ENCODE results near the gene PFDN5.

DNA sequence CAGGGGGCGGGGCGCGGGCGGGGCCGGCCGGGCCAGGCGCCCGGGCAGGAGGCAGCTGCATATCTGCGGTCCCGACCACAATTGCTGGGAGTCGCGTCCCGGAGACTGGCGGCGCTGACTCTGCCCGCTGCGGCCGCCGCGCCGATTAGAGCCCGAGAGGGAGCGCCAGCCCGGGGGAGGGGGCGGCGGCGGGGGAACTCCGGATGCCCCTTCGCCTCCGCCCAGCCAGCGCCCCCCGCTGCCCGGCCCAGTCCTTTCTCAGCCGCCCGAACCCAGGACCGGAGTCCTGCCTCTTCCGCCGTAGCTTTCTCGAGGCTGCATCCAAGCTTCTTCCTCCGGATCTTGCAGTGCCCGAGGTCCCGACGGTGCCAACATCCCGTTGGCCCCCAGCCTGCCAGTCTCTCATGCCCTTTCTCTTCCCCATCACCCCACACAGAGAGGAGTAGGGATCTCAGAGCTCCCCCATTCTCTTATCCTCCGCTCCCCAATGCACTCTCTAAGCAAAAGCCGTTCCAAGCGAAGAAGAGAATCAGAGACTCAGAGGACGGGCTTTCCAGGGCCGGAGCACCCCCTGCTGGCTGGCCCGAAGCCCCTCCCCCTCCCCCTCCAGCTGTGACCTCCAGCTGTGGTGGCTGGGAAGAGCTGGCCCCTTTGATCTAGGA lies 49.6 kb downstream of the PFDN5 start:
- TF ChIP-seq, protein P1, sequence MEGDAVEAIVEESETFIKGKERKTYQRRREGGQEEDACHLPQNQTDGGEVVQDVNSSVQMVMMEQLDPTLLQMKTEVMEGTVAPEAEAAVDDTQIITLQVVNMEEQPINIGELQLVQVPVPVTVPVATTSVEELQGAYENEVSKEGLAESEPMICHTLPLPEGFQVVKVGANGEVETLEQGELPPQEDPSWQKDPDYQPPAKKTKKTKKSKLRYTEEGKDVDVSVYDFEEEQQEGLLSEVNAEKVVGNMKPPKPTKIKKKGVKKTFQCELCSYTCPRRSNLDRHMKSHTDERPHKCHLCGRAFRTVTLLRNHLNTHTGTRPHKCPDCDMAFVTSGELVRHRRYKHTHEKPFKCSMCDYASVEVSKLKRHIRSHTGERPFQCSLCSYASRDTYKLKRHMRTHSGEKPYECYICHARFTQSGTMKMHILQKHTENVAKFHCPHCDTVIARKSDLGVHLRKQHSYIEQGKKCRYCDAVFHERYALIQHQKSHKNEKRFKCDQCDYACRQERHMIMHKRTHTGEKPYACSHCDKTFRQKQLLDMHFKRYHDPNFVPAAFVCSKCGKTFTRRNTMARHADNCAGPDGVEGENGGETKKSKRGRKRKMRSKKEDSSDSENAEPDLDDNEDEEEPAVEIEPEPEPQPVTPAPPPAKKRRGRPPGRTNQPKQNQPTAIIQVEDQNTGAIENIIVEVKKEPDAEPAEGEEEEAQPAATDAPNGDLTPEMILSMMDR (IDR thresholded peaks at IDR 0.05) = peak; percentile 40 to 66 (median 56)
- TF ChIP-seq POLR2A (IDR thresholded peaks at IDR 0.05) = peak in 1 of 2 donors; percentile 38
